K562 (cell line): Measurements from ENCODE around the gene NT5DC1. TPM values are rescaled to one million over a fixed set of nuclear protein-coding genes. Genes with fewer than 3 reads are reported as not detected.

Source experiments
- ARHGAP35 ChIP-seq: fragments of 450-650 bp; IDR thresholded peaks from 2 replicates; pipeline ENCODE4 v1.6.1; 2018; ENCODE audit not compliant: partially characterized antibody
- ATF7 ChIP-seq: fragments of 450-650 bp; IDR thresholded peaks from 2 replicates; pipeline ENCODE4 v1.7.1; 2014; ENCODE audit warnings: mild to moderate bottlenecking, moderate library complexity
- BRD9 ChIP-seq: fragments of 450-650 bp; IDR thresholded peaks from 2 replicates; pipeline ENCODE4 v1.6.1; 2018; ENCODE audit warnings: low read depth; ENCODE audit not compliant: partially characterized antibody
- FOXA1 ChIP-seq: fragments of 450-650 bp; IDR thresholded peaks from 2 replicates; pipeline ENCODE4 v1.6.1; 2016; ENCODE audit warnings: mild to moderate bottlenecking, borderline replicate concordance
- HNRNPH1 ChIP-seq: fragments of 200-400 bp; formaldehyde crosslinking; optimal IDR thresholded peaks from 2 replicates; pipeline ENCODE3; 2017; ENCODE audit warnings: low read depth, mild to moderate bottlenecking, low read length, moderate library complexity
- HNRNPUL1 ChIP-seq: fragments of 200-400 bp; formaldehyde crosslinking; IDR thresholded peaks from 2 replicates; pipeline ENCODE4 v1.6.1; 2017; ENCODE audit warnings: low read length
- ILF3 ChIP-seq: fragments of 450-650 bp; IDR thresholded peaks from 2 replicates; pipeline ENCODE4 v1.6.1; 2018; ENCODE audit warnings: antibody characterized with exemption, mild to moderate bottlenecking, moderate library complexity, borderline replicate concordance
- KAT2B ChIP-seq: IDR thresholded peaks from one replicate; pipeline ENCODE4 v1.6.1; 2012; ENCODE audit warnings: low read depth, mild to moderate bottlenecking, control low read depth, inconsistent platforms, low read length, moderate library complexity
- KDM2B ChIP-seq: fragments of 250-450 bp; sonication (Bioruptor Pico); IDR thresholded peaks from 2 replicates; pipeline ENCODE4 v1.8.0; 2021; ENCODE audit warnings: mild to moderate bottlenecking, moderate library complexity
- KLF16 ChIP-seq: IDR thresholded peaks from 2 replicates; pipeline ENCODE4 v1.6.1; 2016; ENCODE audit warnings: antibody characterized with exemption
- MTA1 ChIP-seq: fragments of 450-650 bp; IDR thresholded peaks from 2 replicates; pipeline ENCODE4 v1.6.1; 2017; ENCODE audit warnings: borderline replicate concordance
- POLR2AphosphoS2 ChIP-seq: IDR thresholded peaks from 2 replicates; pipeline ENCODE4 v1.6.1; 2012; ENCODE audit warnings: low read length, improper control_type of control experiment
- RHOXF2B ChIP-seq: fragments of 250-450 bp; sonication (Bioruptor Pico); conservative IDR thresholded peaks from 2 replicates; pipeline ENCODE4 v1.5.1; 2021
- TBL1XR1 ChIP-seq, 2 experiments: IDR thresholded peaks; 2 replicates each; pipeline ENCODE4 v1.6.1; 2012; ENCODE audit warnings: improper control_type of control experiment in 2 of 2, low read length in 2 of 2, mild to moderate bottlenecking in 1 of 2
- TGIF2 ChIP-seq: sonication (generic); formaldehyde crosslinking; IDR thresholded peaks from 2 replicates; pipeline ENCODE4 v1.8.1; 2022; ENCODE audit warnings: mild to moderate bottlenecking, missing genetic modification reagents, moderate library complexity
- ZNF212 ChIP-seq: fragments of 450-650 bp; formaldehyde crosslinking; IDR thresholded peaks from 2 replicates; pipeline ENCODE4 v1.4.0; 2020; ENCODE audit warnings: mild to moderate bottlenecking
- ZNF707 ChIP-seq: fragments of 250-450 bp; sonication (Bioruptor Pico); conservative IDR thresholded peaks from 2 replicates; pipeline ENCODE4 v1.8.0; 2022; ENCODE audit warnings: inconsistent platforms, mild to moderate bottlenecking, moderate library complexity
- polyA plus RNA-seq, 8 experiments: library from polyadenylated mRNA; depleted of rRNA in 4 of 8; stranded (reverse) in 5 of 8; unstranded in 3 of 8; fragments of >200 nt; fragmentation: Nextera tagmentation in 2 of 8; fragmentation: Illumina TruSeq in 1 of 8; extraction: Ambion mirVana in 2 of 8; extraction: Trizol in 1 of 8; gene quantifications; 2 replicates each; pipeline versions ENCODE4 v1.2.1 to v1.2.3, GENCODE V29; 2011 to 2014; ENCODE audit warnings: inconsistent platforms in 1 of 8, missing spikeins in 1 of 8
- total RNA-seq, 7 experiments: library from RNA; depleted of rRNA in 6 of 7; stranded (reverse); fragments of >200 nt in 6 of 7; fragmentation: Illumina TruSeq in 2 of 7; extraction: Trizol in 2 of 7; gene quantifications; 2 replicates each; pipeline versions ENCODE4 v1.2.1 to v1.2.3, GENCODE V29; 2011 to 2021; ENCODE audit warnings: low replicate concordance in 1 of 7
- TF ChIP-seq, protein P1 (sequence below), 2 experiments: fragments of 450-650 bp; conservative IDR thresholded peaks; 2 replicates each; pipeline ENCODE4 v1.6.1; 2017; ENCODE audit warnings: mild to moderate bottlenecking in 2 of 2, moderate library complexity in 2 of 2
- TF ChIP-seq, protein P2 (sequence below), 2 experiments: fragments of 250-450 bp in 1 of 2; fragments of 450-650 bp in 1 of 2; sonication (Bioruptor Pico) in 1 of 2; IDR thresholded peaks; 2 replicates each; pipeline versions ENCODE4 v1.6.1 to v1.8.0; 2016 to 2021; ENCODE audit warnings: mild to moderate bottlenecking in 2 of 2, moderate library complexity in 2 of 2, missing compliant biosample characterization in 1 of 2, missing genetic modification characterization in 1 of 2
- TF ChIP-seq, protein P3 (sequence below), 2 experiments: fragments of 450-650 bp in 1 of 2; sonication (generic) in 1 of 2; formaldehyde crosslinking in 1 of 2; IDR thresholded peaks in 1 of 2; conservative IDR thresholded peaks in 1 of 2; 2 replicates each; pipeline versions ENCODE4 v1.6.1 to v1.8.1; 2016 to 2023; ENCODE audit warnings: mild to moderate bottlenecking in 2 of 2, moderate library complexity in 2 of 2, inconsistent platforms in 1 of 2, missing genetic modification reagents in 1 of 2
- TF ChIP-seq, protein P4 (sequence below), 2 experiments: IDR thresholded peaks; 2 replicates each; pipeline ENCODE4 v1.6.1; 2012; ENCODE audit warnings: improper control_type of control experiment in 2 of 2, low read depth in 2 of 2, low read length in 2 of 2, borderline replicate concordance in 1 of 2
- TF ChIP-seq, protein P5 (sequence below), 3 experiments: IDR thresholded peaks in 2 of 3; conservative IDR thresholded peaks in 1 of 3; 2 replicates each; pipeline ENCODE4 v1.5.1; 2011 to 2012; ENCODE audit warnings: low read length in 3 of 3, mild to moderate bottlenecking in 3 of 3, control low read depth in 2 of 3, improper control_type of control experiment in 1 of 3, inconsistent platforms in 1 of 3, low read depth in 1 of 3, mixed read lengths in 1 of 3, moderate library complexity in 1 of 3; ENCODE audit not compliant: insufficient read depth in 2 of 3

NT5DC1 gene
- total and polyA plus RNA-seq, 9 of the 15 experiments (the other 6 are each of a cell fraction or from before 2014, with no cell fraction given): 4.9 to 28.5 (median 16.3) TPM

DNA sequence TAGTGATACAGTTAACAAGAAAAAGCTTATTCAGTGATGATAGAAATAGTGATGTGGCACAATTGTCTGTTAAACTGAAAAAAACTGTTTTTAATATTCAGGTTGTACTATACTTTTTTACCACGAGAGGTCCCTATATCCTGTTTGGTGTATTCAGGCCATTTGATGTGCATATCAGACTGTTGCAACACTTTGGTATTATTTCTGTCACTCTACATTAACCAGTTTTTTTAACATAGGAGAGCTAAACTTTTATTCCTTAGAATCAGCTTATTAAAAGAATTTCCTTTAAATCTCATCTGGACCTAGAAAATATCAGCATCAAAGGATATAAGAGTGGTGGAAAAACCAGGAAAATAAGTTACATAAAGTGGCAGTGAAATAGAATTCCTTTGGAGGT, 116.4 kb downstream of the NT5DC1 start (continued):
- no peak for TF ChIP-seq BRD9
- TF ChIP-seq TGIF2 (CRISPR knock-in tag): no peak
- TF ChIP-seq ARHGAP35: no peak
- TF ChIP-seq KLF16: no peak
- no peak for TF ChIP-seq KAT2B
- TF ChIP-seq, protein P1, sequence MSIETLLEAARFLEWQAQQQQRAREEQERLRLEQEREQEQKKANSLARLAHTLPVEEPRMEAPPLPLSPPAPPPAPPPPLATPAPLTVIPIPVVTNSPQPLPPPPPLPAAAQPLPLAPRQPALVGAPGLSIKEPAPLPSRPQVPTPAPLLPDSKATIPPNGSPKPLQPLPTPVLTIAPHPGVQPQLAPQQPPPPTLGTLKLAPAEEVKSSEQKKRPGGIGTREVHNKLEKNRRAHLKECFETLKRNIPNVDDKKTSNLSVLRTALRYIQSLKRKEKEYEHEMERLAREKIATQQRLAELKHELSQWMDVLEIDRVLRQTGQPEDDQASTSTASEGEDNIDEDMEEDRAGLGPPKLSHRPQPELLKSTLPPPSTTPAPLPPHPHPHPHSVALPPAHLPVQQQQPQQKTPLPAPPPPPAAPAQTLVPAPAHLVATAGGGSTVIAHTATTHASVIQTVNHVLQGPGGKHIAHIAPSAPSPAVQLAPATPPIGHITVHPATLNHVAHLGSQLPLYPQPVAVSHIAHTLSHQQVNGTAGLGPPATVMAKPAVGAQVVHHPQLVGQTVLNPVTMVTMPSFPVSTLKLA (conservative IDR thresholded peaks at IDR 0.05): no peak
- TF ChIP-seq POLR2AphosphoS2: no peak
- TF ChIP-seq KDM2B (CRISPR knock-in tag): no peak
- TF ChIP-seq, protein P2, sequence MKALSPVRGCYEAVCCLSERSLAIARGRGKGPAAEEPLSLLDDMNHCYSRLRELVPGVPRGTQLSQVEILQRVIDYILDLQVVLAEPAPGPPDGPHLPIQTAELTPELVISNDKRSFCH (CRISPR knock-in tag; IDR thresholded peaks at IDR 0.05): no peak
- TF ChIP-seq, protein P2 (tag; IDR thresholded peaks at IDR 0.05): no peak
- no peak for TF ChIP-seq ATF7
- TF ChIP-seq ILF3: no peak
- TF ChIP-seq RHOXF2B (CRISPR knock-in tag): no peak
- TF ChIP-seq HNRNPH1: no peak
- no peak for TF ChIP-seq HNRNPUL1
- TF ChIP-seq, protein P3, sequence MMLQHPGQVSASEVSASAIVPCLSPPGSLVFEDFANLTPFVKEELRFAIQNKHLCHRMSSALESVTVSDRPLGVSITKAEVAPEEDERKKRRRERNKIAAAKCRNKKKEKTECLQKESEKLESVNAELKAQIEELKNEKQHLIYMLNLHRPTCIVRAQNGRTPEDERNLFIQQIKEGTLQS (IDR thresholded peaks at IDR 0.05): 0 out of 2 replicates have a peak, but pooled peaks have one; percentile 19
- TF ChIP-seq, protein P3 (CRISPR knock-in tag; conservative IDR thresholded peaks at IDR 0.05): no peak
- no peak for TF ChIP-seq ZNF707 (CRISPR knock-in tag)
- TF ChIP-seq FOXA1: no peak
- no peak for TF ChIP-seq TBL1XR1 (IDR thresholded peaks at IDR 0.05; ENCODE audit: low read length in 2 of 2)
- TF ChIP-seq MTA1: no peak
- TF ChIP-seq, protein P4, sequence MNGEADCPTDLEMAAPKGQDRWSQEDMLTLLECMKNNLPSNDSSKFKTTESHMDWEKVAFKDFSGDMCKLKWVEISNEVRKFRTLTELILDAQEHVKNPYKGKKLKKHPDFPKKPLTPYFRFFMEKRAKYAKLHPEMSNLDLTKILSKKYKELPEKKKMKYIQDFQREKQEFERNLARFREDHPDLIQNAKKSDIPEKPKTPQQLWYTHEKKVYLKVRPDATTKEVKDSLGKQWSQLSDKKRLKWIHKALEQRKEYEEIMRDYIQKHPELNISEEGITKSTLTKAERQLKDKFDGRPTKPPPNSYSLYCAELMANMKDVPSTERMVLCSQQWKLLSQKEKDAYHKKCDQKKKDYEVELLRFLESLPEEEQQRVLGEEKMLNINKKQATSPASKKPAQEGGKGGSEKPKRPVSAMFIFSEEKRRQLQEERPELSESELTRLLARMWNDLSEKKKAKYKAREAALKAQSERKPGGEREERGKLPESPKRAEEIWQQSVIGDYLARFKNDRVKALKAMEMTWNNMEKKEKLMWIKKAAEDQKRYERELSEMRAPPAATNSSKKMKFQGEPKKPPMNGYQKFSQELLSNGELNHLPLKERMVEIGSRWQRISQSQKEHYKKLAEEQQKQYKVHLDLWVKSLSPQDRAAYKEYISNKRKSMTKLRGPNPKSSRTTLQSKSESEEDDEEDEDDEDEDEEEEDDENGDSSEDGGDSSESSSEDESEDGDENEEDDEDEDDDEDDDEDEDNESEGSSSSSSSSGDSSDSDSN (IDR thresholded peaks at IDR 0.05; ENCODE audit: borderline replicate concordance in 1 of 2, low read depth in 2 of 2, low read length in 2 of 2): no peak
- TF ChIP-seq, protein P5, sequence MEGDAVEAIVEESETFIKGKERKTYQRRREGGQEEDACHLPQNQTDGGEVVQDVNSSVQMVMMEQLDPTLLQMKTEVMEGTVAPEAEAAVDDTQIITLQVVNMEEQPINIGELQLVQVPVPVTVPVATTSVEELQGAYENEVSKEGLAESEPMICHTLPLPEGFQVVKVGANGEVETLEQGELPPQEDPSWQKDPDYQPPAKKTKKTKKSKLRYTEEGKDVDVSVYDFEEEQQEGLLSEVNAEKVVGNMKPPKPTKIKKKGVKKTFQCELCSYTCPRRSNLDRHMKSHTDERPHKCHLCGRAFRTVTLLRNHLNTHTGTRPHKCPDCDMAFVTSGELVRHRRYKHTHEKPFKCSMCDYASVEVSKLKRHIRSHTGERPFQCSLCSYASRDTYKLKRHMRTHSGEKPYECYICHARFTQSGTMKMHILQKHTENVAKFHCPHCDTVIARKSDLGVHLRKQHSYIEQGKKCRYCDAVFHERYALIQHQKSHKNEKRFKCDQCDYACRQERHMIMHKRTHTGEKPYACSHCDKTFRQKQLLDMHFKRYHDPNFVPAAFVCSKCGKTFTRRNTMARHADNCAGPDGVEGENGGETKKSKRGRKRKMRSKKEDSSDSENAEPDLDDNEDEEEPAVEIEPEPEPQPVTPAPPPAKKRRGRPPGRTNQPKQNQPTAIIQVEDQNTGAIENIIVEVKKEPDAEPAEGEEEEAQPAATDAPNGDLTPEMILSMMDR (IDR thresholded peaks at IDR 0.05 in 2 of 3, conservative IDR thresholded peaks at IDR 0.05 in 1 of 3; ENCODE audit: insufficient read depth in 2 of 3, low read depth in 1 of 3, low read length in 3 of 3): peak; percentile 46 to 70 (median 52); a peak in 4 of 6 replicates
- no peak for TF ChIP-seq ZNF212
